ENCODE data around the gene EYS.
"Not testable (repeated sequence)": the region's sequence is repeated elsewhere in the genome, so short reads cannot be mapped to it uniquely, and the experiment has no call there.

EYS gene

DNA sequence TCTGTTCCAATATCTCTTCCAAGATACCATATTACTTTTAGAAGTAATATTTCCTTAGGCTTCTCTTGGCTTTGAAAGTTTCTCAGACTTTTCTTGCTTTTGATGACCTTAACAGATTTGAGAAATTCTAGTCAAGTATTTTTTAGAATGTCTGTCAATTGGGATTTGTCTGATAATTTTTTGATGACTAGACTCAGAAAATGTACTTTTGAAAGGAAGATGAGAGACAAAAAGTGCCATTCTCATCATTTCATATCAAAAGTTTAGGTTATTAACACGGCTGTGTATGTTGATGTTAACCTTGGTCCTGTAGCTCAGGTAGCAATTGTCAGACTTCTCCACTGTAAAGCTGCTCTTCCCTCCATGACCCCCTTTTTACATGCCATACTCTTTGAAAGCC is 651.5 kb downstream of the EYS start:
- TF ChIP-seq CTCF (IDR thresholded peaks at IDR 0.05; ENCODE audit: extremely low read depth, missing control alignments), result no peak
- no peak for DNase-seq (ENCODE audit: low spot score)

- TF ChIP-seq CTCF (IDR thresholded peaks at IDR 0.05; ENCODE audit: extremely low read depth, missing control alignments), result no peak
- no peak for DNase-seq (ENCODE audit: low spot score)
These were observed 654.4 kb downstream of the EYS start for GRCh38 chr6:65052626-65053025.

- DNase-seq (ENCODE audit: low spot score), result no peak
- no peak for TF ChIP-seq CTCF (IDR thresholded peaks at IDR 0.05; ENCODE audit: extremely low read depth, missing control alignments)
These were observed 661.2 kb downstream of the EYS start for GRCh38 chr6:65045801-65046200.

DNA sequence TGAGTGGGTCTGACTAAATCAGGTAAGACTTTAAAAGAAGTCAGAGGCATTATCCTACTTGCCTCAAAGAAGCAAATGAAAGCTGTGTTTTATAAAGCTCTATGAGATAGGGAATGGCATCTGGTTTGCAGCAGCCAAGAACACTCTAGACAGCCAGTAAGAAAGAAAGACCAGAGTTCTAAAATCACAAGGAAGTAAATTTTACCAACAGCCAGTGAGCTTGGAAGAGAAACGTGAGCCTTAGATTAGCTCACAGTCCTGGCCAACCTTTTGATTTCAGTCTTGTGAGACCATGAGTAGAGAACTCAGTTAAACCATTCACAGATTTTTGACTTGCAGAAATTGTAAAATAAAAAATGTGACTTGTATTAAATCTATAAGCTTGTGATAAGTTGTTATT is 693.0 kb downstream of the EYS start:
- no peak for TF ChIP-seq CTCF (IDR thresholded peaks at IDR 0.05; ENCODE audit: extremely low read depth, missing control alignments)
- DNase-seq (ENCODE audit: low spot score), result no peak

DNA sequence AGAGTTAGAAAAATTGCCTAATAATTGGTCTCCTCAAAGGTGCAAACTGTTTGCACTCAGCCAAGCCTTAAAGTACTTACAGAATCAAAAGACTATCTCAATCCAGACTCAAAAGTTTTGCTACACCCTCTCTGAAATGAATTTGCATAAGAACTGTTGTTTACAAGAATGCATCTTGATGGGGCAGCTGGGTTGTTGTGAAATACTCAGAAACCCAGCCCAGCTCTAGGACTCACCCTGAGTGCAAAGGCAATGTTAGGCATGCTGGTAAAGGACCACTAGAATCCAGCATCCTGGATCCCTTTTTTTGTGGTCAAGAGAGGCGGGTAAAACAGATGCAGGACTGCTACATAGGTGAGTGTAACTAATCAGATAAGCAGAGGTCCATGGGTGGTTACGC is 700.2 kb downstream of the EYS start:
- no peak for DNase-seq (ENCODE audit: low spot score)
- TF ChIP-seq CTCF (IDR thresholded peaks at IDR 0.05; ENCODE audit: extremely low read depth, missing control alignments), result no peak

GRCh38 chr6:65004283-65004682 is 702.7 kb downstream of the EYS start:
- TF ChIP-seq CTCF (IDR thresholded peaks at IDR 0.05; ENCODE audit: extremely low read depth, missing control alignments), result no peak
- no peak for DNase-seq (ENCODE audit: low spot score)

DNA sequence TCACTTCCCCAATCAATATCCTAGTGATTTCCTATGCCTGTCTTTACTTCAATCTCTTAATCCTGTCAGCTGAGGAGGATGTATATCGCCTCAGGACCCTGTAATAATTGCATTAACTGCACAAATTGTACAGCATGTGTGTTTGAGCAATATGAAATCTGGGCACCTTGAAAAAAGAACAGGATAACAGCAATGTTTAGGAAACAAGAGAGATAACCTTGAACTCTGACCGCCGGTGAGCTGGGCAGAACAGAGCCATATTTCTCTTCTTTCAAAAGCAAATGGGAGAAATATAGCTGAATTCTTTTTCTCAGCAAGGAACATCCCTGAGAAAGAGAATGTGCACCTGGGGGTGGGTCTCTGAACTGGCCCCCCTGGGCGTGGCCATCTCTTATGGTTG is 704.1 kb downstream of the EYS start:
- not testable (repeated sequence) for DNase-seq (ENCODE audit: low spot score)

DNA sequence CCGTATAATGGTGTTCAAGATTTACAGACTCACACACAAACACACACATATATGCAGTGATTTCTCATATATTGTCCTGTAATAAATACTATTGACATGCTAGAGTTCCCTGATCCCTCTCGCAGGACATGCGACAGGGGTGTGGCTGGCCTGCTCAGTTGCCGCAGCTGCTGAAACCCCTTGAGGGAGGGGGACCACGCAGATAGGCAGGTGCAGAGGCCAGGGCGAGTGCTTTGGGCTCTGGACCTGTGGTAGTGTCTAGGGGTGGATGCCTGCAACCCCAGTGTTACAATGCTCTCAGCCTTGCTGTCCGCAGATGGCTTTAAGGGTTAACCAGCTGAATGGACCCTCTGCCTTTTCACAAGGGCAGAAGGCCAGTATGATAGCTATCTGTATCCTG is 706.2 kb downstream of the EYS start:
- DNase-seq (ENCODE audit: low spot score), result no peak
- TF ChIP-seq CTCF (IDR thresholded peaks at IDR 0.05; ENCODE audit: extremely low read depth, missing control alignments), result no peak

All from GM20000 (cell line).